Fibroblast of skin of left biceps (primary cell): Measurements from ENCODE around the gene ZDHHC14.
"Not testable (repeated sequence)": the region's sequence is repeated elsewhere in the genome, so short reads cannot be mapped to it uniquely, and the experiment has no call there.

Experiments
- DNase-seq, 2 experiments: peaks; one replicate each; pipeline ENCODE4 v3.0.0-alpha.2; 2013; ENCODE audit warnings: low read depth in 2 of 2

Gene ZDHHC14

GRCh38 chr6:157551041-157551832 is 170.2 kb downstream of the ZDHHC14 start:
- no peak for DNase-seq

DNA sequence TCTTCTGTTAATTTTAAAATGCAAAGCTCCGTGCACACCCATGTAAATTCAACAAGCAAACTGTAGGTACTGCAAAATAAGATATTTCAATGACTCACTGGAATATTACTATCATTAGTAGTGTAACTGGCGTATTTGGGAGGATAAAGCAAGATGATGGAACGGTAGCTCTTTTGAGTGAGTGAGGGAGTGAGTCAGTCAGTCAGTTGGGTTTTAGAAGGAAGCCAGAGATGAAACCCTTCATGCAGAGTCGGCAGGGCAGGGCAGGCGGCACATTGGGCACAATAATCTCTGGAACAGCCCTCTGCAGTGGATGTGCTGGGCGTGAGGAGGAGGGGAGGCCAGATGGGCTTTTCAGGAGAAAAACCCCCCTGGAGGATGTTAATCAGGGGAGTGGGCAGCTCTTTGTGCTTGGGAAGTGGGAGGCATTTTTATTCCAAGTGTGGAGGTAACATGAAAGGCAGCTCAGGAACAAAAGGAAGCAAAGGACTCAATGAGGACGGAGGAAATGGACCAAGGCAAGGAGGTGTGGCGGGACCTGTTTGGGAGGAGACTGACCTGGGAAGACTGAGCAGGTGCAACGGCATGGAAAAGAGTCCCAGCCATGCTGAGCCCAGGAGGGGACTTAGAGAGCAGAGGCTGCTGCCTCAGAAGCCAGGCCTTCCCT is 171.2 kb downstream of the ZDHHC14 start:
- DNase-seq: no peak

DNA sequence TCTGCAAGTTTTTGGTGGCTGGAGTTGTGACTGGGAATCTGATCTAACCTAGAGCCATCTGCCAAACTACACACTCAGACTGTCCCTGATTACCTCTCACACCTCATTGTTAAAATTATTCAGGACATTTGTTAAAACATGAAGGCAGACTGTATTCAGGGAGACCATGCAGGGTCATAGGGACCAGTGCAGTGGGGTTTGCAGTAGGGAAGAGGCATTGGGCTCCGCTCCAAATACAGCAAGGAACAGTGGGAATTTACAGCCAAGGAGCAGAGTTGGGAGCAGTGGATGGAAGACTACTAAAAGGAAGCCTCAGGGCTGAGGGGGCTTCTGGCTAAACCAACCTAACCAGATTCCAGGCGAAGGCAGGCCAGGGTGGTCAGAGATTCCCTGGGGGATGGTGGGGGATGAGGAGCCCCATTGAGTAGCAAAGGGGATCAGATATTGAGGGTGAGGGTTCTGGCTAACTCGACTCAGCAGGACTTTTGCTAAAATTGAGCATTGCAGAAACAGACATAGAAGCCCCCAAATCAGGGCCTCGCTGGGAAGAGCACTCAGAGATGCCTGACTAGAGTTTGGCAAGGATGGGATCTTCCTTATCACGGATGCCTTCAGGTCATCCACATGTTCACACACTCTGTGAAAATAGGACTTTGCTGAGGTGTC is 172.0 kb downstream of the ZDHHC14 start:
- no peak for DNase-seq

- no peak for DNase-seq
These were observed 173.8 kb downstream of the ZDHHC14 start for GRCh38 chr6:157554747-157555146.

DNA sequence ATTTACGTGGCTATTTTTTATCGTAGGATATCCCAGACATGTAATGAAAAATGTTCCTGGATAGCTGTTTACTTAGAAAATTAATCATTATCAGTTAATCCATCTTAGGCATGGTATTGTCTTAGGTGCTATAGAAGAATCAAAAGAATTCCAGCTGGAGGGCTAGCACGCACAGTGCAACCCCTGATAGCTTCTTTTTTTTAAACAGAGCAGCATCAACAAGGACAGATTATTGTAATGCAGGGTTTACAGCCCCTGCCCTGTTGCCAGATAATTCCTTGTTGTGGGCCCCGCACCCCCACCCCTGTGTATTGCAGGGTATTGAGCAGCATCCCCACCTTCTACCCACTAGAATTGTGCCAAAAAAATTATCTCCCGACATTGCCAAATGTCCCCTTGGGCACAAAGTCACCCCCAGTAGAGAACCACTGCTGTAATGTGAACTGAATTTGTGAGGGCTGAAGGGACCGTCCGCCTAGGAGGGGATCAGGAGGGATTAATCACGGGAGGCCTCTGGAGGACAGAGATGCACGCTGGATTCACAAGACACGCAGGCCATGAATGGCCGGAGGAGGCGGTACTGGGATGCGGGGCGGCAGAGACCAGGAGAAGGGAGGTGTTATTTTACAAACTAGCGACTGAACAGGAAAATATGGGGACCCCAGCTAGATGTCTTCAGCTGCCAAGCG is 174.6 kb downstream of the ZDHHC14 start:
- DNase-seq: no peak

DNA sequence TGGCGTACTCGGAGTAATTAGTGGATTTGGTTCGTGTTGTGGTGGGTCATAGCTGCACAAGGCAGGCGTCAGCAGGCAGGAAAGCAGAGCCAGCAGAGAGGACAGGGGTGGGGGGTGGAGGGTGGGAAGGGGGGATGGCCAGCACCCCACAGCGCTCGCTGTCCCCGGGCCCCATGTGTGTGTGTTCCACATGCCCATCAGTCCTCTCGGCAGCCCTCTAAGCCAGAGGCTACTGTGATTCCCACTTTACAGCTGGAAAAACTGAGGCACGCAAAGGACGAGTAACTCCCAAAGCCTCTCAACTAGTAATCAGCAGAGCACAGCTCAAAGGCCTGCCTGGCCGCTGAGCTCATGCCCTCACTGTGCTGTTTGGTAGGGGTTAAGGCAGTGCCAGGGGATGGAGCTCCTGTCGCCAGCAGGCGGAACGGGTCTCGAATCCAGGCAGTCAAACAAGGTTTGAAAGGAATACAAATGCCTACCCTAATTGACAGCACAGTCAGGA is 175.2 kb downstream of the ZDHHC14 start:
- no peak for DNase-seq

- no peak for DNase-seq
These were observed 175.9 kb downstream of the ZDHHC14 start for GRCh38 chr6:157556671-157557430.

DNA sequence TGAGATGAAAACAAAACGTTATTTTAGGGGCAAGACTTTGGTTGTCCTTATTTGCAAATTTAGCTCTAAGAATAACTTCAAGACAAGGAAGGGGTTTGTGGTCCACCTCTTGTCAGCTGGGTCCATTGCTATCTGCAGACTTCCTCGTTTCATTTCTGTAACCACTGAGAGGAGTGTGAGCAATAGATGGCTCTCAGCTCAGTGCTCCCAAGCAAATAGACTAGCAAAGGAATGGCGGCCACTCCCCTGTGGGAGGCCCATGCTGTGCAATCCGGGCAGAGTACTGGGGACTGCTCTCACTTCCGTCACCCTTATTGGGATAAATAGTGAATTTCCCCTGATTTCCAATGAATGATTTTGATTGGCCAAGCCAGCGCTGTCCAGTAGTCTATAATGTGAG is 176.6 kb downstream of the ZDHHC14 start:
- DNase-seq: no peak

- no peak for DNase-seq
These were observed 177.1 kb downstream of the ZDHHC14 start for GRCh38 chr6:157558049-157558448.

GRCh38 chr6:157558487-157559200 is 177.7 kb downstream of the ZDHHC14 start:
- DNase-seq: no peak

DNA sequence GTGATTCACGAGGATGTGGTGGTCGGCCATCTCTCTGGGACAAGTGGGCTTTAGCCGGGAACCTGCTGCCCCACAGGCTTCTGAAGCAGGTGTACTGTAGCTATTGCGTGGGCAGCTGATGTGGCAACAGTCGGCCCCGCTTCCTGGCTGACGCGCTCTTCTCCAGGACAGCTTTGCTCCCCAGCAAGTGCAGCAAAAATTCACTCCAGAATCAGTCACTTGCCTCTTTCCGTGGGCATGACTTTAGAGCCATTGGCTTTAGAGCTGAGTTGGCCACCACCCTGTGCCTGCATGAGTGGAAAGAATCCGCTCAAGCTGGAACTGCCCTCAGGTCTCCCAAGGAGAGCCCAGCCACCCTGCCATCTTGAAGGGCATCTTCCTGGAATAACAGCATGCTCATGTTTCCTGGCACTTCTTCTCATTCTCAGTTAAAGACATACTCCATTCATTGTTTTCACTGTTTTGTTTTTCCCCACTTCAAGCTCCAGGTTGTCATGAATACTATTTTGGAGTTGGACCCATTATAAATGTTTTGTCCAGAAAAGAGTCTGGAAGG is 178.3 kb downstream of the ZDHHC14 start:
- no peak for DNase-seq

GRCh38 chr6:157560063-157560462 is 179.1 kb downstream of the ZDHHC14 start:
- DNase-seq: not testable (repeated sequence)

DNA sequence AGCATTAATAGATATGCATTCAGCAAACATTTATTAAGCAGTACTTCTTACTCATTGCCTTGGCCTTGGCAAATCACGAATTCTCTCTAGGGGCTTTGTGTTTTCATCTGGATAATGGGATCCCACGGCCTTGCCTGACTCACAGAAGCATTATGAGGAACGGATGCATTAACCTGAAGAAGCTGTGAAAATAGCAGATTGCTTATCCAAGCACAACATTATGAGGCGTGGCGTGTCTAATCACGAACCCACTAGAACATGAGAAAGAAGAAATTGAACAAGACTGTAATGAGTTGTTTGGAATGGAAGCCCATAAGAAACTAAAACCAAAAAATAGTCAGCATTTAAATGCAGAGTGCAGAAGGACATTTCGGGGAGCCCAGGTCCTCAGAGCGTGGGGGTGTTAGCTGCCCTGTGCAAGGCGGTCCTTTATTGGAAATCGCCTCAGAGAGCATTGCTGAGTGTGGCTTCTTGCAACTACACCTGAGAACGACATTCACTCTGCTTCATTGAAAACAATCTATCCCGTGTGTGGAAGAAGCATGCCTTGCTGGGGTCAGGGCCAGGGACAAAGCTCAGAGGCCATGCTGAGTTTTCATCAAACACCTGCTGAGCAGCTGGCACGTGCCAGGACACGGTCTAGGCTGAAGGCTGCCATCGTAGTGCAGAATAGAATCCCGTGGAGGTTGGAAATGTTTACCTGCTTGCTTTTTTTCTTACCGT is 179.9 kb downstream of the ZDHHC14 start:
- DNase-seq: no peak

GRCh38 chr6:157561414-157561790 is 180.4 kb downstream of the ZDHHC14 start:
- no peak for DNase-seq

- no peak for DNase-seq
These were observed 181.2 kb downstream of the ZDHHC14 start for GRCh38 chr6:157561929-157562810.

GRCh38 chr6:157562997-157563396 is 182.0 kb downstream of the ZDHHC14 start:
- DNase-seq: no peak

DNA sequence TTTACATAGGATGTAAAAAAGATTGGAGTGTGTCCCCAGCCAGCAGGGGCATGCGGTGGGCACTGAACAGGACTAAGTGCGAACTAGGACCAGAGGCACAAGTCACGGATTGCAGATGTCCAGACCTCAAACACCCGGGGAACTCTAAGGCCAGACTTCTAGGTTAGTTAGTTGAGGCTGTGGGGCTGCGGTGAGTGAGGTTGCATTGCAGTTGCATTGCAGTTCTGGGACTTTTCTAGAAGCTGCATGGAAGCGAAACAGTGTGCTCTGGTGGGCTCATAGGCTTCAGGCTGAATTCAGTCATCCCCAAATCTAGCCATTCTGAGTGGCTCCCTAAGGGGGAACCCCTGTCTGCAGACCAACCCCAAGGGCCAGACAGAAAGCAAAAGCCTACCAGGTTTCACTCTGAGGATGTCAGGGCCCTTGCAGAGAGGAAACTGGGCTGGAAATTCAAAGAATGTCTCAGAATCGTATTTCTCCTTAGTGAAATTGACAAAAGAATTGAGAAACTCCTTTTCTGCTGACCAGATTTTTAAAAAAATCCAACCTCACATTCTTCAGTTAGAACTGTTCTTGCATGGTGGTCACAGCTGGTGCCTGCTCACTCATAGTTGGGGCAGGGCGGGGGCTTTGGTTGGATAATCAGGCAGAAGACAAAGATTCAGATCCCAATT is 182.8 kb downstream of the ZDHHC14 start:
- DNase-seq: peak in 1 of 2 experiments; percentile 1

DNA sequence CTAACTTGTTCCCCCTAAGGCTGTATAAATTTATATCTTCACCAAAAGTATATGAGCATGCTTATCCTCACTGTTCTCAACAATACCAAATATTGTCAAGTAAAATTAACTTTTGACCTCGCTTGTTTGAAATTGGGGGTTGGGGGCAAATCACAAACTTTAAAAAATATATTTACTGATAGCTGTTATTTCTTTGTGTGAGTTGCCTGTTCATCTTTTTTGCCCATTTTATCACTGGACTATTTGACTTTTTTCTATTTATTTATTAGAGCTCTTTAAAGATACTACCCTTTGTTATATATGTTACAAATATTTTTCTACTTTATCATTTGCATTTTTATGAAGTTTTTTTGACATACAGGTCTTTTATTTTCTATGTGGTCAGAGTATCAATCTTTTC is 187.7 kb downstream of the ZDHHC14 start:
- no peak for DNase-seq
